Uterus (tissue), 4 donors: ENCODE results near the gene TUT7. TPM values are rescaled to one million over a fixed set of nuclear protein-coding genes. Genes with fewer than 3 reads are reported as not detected.
"Not testable (repeated sequence)": the region's sequence is repeated elsewhere in the genome, so short reads cannot be mapped to it uniquely, and the experiment has no call there.

Experiments
- DNase-seq, 2 donors: peaks; one replicate each; pipeline ENCODE4 v3.0.0-alpha.2; 2019 to 2020
- H3K27ac ChIP-seq, 2 donors: fragments of 200-600 bp; sonication (generic); 1 replicate in 1 of 2; 2 replicates in 1 of 2; pipeline ENCODE4 v1.5.1; 2016 to 2018
- H3K27me3 ChIP-seq, 2 donors: fragments of 200-600 bp; sonication (generic); one replicate each; pipeline ENCODE4 v1.5.1; 2018 to 2019; ENCODE audit warnings: control low read depth in 1 of 2
- H3K36me3 ChIP-seq, 2 donors: fragments of 200-600 bp; sonication (generic); one replicate each; pipeline ENCODE4 v1.5.1; 2019; ENCODE audit warnings: control low read depth in 1 of 2
- H3K4me1 ChIP-seq, 2 donors: fragments of 200-600 bp; sonication (generic); one replicate each; pipeline ENCODE4 v1.5.1; 2018 to 2019; ENCODE audit warnings: control low read depth in 1 of 2
- H3K4me3 ChIP-seq, 2 donors: fragments of 200-600 bp; sonication (generic); 1 replicate in 1 of 2; 2 replicates in 1 of 2; pipeline ENCODE4 v1.5.1; 2018 to 2019; ENCODE audit warnings: mild to moderate bottlenecking in 1 of 2
- H3K9me3 ChIP-seq, 2 donors: fragments of 200-600 bp; sonication (generic); one replicate each; pipeline ENCODE4 v1.5.1; 2019; ENCODE audit warnings: control low read depth in 1 of 2
- POLR2A ChIP-seq, 2 donors: fragments of 450-650 bp; IDR thresholded peaks; one replicate each; pipeline ENCODE4 v1.6.1; 2016; ENCODE audit warnings: antibody characterized with exemption in 2 of 2, mild to moderate bottlenecking in 1 of 2, moderate library complexity in 1 of 2
- intact Hi-C: fragments of 100-400 bp; cut with DNase I; formaldehyde crosslinking; loops from one replicate; pipeline ENCODE4 v1.15.1; 2023; ENCODE audit warnings: low total_unique reads
- total RNA-seq, 4 donors: library from RNA; depleted of rRNA in 3 of 4; stranded (reverse); fragments of >200 nt in 3 of 4; gene quantifications; one replicate each; pipeline versions ENCODE4 v1.1.0 to v1.2.4, GENCODE V29; 2014 to 2023
- TF ChIP-seq, protein P1 (sequence below), 4 experiments: fragments of 200-600 bp in 2 of 4; fragments of 450-650 bp in 2 of 4; sonication (generic) in 2 of 4; IDR thresholded peaks; one replicate each; pipeline ENCODE4 v1.5.1; 2016 to 2019; ENCODE audit warnings: antibody characterized with exemption in 4 of 4, mild to moderate bottlenecking in 2 of 4, moderate library complexity in 1 of 4
- donor health status: DM: yes; HTN: yes; CAD: no.

The TUT7 gene
- total RNA-seq, 4 donors from 2014 or later = 13.8 to 41.5 (median 20.3) TPM

DNA sequence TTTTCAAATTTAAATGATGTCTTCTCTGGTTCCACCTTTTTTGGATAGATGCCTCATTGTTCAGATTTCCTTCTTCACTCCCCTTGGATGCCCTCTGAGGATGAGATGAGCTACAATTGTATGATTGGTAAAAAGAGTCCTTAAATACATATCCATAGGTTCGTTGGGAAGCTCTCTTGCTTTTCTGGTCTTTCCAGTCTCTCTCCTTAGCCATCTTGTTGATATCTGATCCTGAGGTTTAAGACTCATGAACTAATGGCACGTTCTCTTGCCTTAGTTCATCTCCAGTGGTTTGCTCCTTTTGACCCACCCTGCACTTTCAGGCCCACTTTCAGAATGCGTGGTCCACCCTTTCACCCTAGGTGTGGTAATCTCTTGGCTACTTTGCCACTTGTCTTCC is 33.2 kb upstream of the TUT7 start:
- Histone ChIP-seq H3K4me3 (no peak overlapping the region), H3K9me3 (peaks cover 0 to 6% of the 10 kb centered on the region in 2 donors), H3K36me3 (no peaks in the 10 kb centered on the region), H3K27ac (no peak overlapping the region), H3K4me1 (no peaks in the 10 kb centered on the region), H3K27me3 (no peaks in the 10 kb centered on the region)
- DNase-seq = no peak
- no peak for TF ChIP-seq POLR2A (IDR thresholded peaks at IDR 0.05)
- TF ChIP-seq, protein P1, sequence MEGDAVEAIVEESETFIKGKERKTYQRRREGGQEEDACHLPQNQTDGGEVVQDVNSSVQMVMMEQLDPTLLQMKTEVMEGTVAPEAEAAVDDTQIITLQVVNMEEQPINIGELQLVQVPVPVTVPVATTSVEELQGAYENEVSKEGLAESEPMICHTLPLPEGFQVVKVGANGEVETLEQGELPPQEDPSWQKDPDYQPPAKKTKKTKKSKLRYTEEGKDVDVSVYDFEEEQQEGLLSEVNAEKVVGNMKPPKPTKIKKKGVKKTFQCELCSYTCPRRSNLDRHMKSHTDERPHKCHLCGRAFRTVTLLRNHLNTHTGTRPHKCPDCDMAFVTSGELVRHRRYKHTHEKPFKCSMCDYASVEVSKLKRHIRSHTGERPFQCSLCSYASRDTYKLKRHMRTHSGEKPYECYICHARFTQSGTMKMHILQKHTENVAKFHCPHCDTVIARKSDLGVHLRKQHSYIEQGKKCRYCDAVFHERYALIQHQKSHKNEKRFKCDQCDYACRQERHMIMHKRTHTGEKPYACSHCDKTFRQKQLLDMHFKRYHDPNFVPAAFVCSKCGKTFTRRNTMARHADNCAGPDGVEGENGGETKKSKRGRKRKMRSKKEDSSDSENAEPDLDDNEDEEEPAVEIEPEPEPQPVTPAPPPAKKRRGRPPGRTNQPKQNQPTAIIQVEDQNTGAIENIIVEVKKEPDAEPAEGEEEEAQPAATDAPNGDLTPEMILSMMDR (IDR thresholded peaks at IDR 0.05) = no peak
- intact Hi-C loops = no loop called here

DNA sequence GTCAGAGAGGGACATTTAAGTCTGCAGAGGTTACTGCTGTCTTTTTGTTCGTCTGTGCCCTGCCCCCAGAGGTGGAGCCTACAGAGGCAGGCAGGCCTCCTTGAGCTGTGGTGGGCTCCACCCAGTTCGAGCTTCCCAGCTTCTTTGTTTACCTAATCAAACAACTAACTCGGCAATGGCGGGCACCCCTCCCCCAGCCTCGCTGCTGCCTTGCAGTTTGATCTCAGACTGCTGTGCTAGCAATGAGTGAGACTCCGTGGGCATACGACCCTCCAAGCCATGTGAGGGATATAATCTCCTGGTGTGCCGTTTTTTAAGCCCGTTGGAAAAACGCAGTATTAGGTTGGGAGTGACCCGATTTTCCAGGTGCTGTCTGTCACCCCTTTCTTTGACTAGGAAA is 28.8 kb upstream of the TUT7 start:
- H3K27ac ChIP-seq, H3K9me3 ChIP-seq, H3K36me3 ChIP-seq, H3K27me3 ChIP-seq, intact Hi-C loops, DNase-seq, H3K4me3 ChIP-seq, H3K4me1 ChIP-seq: not testable (repeated sequence)

DNA sequence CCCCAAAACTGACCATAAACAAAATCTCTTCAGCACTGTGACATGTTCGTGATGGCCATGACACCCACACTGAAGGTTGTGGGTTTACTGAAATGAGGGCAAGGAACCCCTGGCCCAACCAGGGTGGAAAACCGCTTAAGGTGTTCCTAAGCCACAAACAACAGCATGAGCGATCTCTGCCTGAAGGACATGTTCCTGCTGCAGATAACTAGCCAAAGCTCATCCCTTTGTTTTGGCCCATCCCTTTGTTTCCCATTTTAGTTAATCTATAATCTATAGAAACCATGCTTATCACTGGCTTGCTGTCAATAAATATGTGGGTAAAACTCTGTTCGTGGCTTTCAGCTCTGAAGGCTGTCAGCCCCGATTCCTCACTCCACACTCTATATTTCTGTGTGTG is 21.8 kb upstream of the TUT7 start:
- intact Hi-C loops = no loop called here
- Histone ChIP-seq H3K27ac (no peak overlapping the region), H3K36me3 (no peaks in the 10 kb centered on the region), H3K27me3 (no peaks in the 10 kb centered on the region), H3K4me1 (no peaks in the 10 kb centered on the region), H3K9me3 (no peaks in the 10 kb centered on the region), H3K4me3 (no peak overlapping the region)
- no peak for TF ChIP-seq POLR2A (IDR thresholded peaks at IDR 0.05)
- TF ChIP-seq, protein P1 (IDR thresholded peaks at IDR 0.05) = no peak
- DNase-seq = no peak

DNA sequence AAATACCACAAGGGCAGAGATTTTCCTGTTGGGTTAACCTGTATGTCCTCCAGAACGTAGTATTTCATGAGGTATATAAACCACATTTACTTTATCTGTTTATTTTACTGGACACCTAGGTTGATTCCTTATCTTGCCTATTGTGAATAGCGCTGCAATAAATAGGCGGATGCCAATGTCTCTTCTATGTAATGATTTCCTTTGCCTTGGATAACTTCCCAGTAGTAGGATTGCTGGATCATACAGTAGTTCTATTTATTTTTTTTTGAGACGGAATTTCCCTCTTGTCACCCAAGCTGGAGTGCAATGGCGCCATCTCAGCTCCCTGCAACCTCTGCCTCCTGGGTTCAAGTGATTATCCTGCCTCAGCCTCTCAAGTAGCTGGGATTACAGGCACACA is 15.6 kb upstream of the TUT7 start:
- no peak for TF ChIP-seq POLR2A (IDR thresholded peaks at IDR 0.05)
- TF ChIP-seq, protein P1 (IDR thresholded peaks at IDR 0.05) = no peak
- no peaks in the 10 kb centered on the region for H3K36me3 ChIP-seq
- H3K4me3 ChIP-seq = no peak overlapping the region
- intact Hi-C loops = no loop called here
- H3K9me3 ChIP-seq = peaks cover 0 to 8% of the 10 kb centered on the region in 2 donors
- H3K27ac ChIP-seq = no peak overlapping the region
- no peaks in the 10 kb centered on the region for H3K27me3 ChIP-seq
- H3K4me1 ChIP-seq = no peaks in the 10 kb centered on the region
- DNase-seq = no peak

DNA sequence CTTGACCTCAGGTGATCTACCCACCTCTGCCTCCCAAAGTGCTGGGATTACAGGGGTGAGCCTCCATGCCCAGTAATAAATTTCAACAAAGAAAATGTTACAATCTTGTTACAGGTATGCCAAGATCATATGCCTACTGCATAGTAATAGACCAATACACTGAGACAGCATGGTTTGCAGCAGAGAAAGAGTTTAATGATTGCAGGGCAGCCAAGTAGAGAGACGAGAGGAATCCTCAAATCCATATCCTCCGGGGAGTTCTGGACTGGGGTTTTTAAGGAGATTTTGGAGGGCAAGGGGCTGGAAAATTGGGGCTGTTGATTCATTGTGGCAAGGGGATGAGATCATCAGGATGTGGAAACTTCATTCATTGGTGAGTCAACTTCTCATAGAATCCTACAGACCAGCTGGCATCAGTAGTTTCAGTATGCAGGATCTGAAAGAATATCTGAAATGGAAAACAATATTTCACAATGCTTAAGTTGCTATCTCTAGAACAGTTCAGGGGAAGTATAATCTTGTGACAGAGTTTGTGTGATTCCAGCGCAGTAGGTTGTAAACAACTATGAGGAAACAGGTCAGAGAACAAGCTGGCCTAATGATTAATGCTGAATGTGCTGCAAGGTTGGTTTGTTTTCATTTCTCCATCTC is 14.8 kb upstream of the TUT7 start:
- Histone ChIP-seq H3K27me3 (no peaks in the 10 kb centered on the region), H3K4me3 (no peak overlapping the region), H3K27ac (no peak overlapping the region), H3K36me3 (no peaks in the 10 kb centered on the region), H3K9me3 (peaks cover 0 to 8% of the 10 kb centered on the region in 2 donors), H3K4me1 (no peaks in the 10 kb centered on the region)
- DNase-seq = no peak
- TF ChIP-seq, protein P1 (IDR thresholded peaks at IDR 0.05) = no peak
- TF ChIP-seq POLR2A (IDR thresholded peaks at IDR 0.05) = no peak
- intact Hi-C loops = no loop called here

DNA sequence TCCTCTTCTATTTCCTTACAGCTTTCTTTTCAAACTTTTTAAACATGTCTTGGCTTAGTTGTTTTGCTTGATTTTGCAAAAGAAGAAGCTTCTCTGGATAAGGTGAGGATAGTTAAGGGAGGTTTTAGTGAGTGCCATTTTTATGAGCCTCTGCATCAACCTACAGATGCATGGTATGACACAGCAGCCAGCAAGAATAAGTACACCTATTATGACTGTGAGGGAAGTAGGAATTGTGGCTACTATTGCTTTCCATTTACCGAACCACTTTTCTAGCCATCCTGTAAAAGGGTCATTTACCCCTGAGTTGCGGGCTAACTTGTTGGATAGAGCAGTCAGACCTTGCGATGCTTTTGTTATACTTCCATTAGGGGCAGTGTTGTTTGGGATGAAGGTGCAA is 7.0 kb upstream of the TUT7 start:
- intact Hi-C loops = no loop called here
- no peaks in the 10 kb centered on the region for H3K9me3 ChIP-seq

More for the DNA sequence above, 7.0 kb upstream of the TUT7 start:
- H3K4me3 ChIP-seq = no peak overlapping the region
- no peaks in the 10 kb centered on the region for H3K27me3 ChIP-seq
- no peaks in the 10 kb centered on the region for H3K4me1 ChIP-seq
- DNase-seq = no peak
- no peak for TF ChIP-seq POLR2A (IDR thresholded peaks at IDR 0.05)
- TF ChIP-seq, protein P1 (IDR thresholded peaks at IDR 0.05) = no peak
- H3K27ac ChIP-seq = no peak overlapping the region
- H3K36me3 ChIP-seq = no peaks in the 10 kb centered on the region
